NCI-H1417 (cell line): ENCODE measurements around the gene PLEKHO1.
A peak's percentile ranks its signal among the peaks of the same experiment; 100 is the strongest.

Source experiments
- DNase-seq, 3 experiments: peaks; one replicate each; lab custom pipeline; 2025; lab: John Stamatoyannopoulos, UW

Gene PLEKHO1

DNA sequence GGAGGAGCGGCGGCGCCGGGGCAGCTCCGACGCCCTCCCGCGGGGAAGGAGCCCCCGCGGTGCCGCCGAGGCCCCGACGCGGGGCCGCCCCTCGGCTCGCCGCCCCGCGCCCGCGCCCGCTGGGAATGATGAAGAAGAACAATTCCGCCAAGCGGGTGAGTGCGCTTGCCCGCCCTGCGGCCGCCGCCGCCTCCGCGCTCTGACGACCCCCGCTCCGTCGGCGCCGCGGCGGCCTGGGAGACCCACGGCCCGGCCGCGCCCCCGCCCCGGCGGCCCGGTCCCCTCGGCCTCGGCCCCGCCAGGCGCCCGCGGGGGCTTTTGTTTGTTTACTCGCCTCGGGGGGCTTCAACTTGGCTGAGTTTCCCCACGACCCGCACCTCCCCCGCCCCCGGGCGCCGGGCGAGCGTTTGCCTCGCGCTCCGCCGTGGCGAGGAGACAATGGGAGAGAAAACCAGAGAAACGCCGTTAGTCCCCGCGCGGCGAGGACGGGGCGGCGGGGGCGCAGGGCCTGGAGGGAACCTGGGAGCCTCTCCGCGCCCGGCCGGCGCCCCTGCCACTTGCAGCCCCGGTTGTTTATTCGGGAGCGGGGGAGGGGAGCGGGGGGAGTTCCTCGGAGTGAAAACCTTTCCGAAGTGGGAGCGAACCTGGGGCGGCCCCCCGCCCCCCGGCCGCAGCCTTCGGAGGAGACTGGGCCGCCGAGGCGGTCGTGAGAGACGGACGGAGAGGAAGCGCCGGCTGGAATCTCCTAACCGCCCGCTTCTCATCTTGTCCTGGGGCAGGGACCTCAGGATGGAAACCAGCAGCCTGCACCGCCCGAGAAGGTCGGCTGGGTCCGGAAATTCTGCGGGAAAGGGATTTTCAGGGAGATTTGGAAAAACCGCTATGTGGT, 661 bp downstream of the PLEKHO1 start:
- DNase-seq, result peak; percentile 39 to 72 (median 68)

DNA sequence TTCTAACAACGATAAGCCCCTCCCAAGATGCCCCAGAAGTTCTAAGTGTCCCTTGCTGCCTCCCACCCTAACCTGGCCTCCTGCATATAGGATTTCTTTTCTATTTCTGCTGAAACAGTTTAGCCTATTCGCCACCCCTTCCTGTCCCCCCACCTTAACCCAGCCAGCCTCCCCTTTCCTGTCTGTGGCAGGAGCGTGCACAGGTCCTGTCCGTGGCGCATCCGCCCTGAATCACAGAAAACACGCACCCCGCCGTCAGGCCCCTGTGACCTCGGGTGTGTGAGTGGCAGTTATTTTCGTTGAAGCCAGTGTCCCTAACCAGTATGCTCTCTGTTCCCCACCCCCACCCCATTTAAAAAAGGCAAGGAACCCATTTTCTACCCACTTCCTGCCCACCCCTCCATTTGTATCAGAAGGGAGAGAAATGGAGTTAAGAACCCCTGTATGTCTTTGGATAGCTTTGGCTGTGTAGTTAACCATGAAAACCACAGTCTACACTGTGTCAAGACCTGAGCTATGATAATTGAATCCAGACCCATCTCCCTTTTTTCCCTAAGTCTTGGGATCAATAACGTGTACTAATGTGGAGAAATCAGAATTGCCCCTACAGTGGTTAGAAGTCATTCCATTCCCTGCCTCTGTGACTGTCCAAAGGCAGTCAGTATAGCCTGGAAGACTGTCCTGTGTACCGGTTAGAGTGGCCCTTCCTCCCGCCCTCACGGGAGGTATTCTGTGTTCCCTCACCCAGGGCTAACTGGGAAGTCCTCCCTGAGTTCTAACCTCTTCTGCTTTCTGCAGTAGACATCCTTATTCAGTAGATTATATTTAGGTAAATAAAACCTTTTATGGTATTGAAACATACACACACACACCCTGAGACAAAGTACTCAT, 1.8 kb downstream of the PLEKHO1 start:
- DNase-seq, result no peak

DNA sequence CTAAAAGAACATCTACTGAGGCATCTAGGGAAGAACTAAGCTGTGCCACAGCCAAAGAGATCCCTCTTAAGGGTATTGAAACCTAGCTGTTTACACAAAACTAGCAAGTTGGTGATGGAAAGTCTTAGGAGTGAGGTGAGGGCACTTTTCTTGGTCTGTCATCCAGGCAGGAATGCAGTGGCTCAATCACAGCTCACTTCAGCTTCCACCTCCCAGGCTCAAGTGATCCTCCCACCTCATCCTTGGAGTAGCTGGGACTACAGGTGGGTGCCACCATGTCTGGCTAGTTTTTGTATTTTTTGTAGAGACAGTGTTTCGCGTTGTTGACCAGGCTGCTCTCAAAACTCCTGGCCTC, 2.4 kb downstream of the PLEKHO1 start:
- no peak for DNase-seq

DNA sequence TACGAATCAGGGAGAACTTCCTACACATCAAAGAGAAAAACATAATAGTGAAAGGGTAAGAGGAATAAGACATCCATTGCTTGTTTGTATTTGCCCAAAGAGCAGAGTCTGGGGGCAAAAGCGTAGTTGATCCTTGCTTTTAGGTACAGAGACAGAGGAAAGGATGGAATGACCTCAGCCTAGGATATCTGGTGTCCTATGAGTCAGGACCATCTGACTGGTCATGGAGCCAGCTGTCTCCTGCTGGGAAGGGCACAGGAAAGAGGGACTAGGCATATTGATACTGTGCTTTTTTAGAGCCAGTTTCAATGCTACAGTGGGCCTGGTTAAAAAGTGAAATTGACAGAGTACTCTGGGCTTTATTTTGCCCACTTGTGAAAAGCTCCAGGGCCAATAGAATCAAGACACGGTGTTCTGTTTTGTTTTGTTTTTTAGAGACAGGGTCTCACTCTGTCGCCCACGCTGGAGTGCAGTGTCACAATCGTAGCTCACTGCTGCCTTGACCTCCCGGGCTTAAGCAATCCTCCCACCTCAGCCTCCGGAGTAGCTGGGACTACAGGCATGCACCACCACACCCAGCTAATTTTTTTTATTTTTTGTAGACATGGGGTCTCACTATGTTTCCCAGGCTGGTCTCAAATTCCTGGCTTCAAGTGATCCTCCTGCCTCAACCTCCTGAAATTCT, 3.2 kb downstream of the PLEKHO1 start:
- no peak for DNase-seq

DNA sequence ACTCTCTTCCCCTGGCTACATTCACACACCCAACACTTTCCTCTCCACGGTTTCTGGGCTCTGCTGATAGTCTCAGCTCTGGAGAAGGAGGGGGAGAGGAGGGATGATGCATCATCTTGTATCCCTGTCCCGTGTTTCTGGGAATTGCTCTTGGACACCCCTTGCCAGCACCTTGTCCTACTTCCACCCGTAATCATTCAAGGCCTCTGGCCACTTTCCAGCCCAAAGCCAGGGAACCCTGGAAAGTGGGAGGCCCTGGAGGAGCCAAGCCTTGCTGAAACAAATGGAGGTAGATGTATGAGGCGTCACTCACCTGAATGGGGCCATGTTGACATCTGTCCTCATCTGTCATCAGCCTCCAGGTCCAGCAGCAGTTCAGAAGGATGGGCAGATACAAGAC, 4.4 kb downstream of the PLEKHO1 start:
- no peak for DNase-seq

DNA sequence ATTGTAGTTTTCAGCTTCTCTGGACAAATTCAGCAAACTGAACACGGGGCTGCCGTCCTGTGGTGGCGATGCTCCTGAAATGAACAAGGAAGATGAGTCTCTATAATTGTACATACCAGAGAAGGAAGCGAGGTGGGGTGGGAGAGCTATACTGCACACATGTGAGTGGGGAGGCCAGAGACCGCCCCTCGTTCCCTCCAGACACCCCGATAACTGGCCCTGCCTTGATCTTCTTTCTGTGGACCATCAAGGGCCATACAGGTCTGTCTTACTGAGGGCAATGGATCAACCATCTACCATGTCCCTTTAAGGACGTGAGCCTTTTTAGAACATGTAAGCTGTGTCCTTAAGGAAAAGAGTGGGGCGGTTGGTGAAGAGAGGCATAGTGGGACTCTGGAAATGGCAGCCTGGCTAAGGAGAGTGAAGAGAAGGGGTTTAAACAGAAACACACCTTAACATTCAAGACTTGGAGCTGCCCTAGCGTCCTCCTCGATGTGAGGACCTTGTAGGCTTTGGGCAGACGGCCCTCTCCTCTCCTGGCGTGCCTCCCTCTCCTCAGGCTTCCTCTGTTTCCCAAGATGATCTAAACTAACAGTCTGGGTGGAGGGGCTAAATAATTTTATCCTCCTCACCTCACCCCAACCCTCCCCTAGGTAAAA, 5.8 kb downstream of the PLEKHO1 start:
- DNase-seq, result no peak

DNA sequence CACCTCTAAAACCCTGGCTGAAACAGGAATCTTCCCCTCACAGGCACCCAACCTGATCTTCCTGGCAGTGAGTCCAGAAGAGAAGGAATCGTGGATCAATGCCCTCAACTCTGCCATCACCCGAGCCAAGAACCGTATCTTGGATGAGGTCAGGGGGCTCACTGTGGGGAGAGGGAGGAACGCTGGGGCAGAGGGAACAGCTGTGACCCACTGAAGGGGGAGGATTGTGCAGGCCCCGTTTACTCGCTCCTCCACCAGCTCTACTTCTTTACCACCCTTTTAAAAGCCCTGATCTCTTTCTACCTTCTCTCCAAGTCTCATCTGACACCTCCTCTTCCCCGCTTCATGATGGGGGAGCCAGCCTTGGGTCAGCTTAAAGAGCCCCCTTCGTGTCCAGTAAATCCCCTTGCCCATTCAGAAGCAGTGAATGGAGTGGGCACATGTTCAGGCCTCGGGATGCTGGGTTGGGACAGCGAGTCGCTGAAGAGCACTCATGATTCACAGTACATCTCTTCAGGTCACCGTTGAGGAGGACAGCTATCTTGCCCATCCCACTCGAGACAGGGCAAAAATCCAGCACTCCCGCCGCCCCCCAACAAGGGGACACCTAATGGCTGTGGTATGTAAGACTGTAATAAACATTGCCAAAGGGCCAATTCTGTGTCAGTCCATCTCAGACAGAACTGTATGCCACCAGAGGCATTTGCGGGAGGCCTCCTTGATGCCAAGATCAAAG, 7.3 kb downstream of the PLEKHO1 start:
- no peak for DNase-seq

DNA sequence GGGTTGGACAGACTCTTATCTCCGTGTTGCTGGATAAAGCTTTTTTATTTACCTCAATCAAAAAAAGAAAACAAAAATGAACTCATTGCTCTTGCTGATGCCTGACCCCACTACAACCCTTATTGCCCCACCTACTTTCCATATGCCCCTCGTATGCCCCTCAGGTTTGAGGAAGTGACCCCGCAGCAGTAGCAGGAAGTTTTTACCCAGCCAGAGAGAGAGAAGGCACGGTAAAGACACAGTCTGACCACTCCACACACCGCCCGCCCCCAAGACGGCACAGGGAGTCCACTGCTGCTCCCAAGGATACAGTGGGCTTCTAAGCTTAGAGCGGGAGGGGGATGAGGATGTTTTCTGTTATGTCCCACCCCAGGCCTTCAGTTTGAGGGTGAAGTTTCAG, 9.8 kb downstream of the PLEKHO1 start:
- no peak for DNase-seq

DNA sequence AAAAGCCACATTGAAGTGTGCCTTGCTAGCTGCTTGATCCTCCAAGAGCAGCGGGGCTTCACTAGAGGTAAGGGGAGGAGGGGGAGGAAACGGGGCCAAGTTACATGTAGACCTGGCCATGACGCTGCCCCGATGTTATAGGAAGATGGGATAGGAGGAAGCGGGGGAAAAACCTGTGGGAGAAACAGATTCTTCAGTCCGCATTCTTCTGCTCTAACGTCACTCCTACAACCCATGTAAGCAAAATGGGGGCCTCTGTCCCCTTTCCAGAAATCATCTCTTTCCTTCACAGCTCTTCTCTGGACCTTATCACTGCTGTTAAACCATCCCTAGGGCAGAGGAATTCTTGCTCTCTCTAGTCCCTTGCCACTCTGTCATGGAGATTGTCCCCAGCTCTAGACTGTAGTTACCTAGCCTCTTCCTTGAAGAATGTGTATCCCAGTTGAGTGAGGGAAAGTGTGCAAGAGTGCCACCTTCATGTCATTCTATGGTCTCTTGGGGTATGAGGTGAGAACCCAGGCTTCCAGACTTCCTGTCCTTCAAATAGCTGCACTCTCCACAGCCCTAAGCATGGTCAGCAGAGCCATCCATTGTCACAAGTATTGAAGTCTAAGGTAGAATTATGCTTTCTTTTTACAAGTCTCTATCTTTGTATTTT, 11.4 kb downstream of the PLEKHO1 start:
- DNase-seq, result peak in 1 of 3 experiments; percentile 16

DNA sequence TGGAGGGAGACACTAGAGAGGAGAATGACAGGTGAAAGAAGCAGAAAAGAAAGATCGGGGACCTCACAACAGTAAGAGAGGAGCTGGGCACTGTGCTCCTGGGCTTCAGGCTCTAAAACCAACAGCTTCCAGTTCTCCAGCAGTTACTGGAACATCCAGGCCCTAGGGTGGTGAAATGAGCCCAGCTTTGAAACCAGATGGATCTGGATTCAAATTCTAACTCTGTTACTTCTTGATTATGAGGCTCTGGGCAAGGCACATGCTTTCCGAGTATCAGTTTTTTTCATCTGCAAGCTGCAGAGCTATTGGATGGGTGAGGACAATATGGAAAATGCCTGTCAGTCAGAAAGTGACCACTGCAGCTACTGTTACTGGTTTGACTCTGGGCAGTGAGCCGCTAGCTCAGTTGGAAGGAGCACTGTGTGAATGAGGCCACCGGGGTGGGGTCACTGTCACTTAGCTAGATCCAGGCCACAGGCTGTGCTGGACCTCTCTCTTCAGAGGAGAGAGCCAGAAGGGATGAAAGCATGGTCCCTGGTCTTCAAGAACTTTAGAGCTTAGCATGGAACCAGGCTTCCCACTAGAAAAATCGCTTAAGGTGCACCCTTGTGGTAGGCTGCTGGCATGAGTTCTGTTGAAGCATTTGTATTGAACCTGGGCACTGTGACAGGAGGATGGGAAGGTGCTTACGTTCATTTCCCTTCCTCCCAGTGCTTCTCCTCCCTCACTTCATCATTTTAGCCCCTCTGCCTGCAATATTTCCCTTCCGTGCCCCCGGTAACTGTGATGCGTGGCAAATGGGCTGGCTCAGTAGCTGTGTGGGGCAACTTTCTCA, 12.2 kb downstream of the PLEKHO1 start:
- peak in 2 of 3 experiments; percentile 12 to 24 for DNase-seq

DNA sequence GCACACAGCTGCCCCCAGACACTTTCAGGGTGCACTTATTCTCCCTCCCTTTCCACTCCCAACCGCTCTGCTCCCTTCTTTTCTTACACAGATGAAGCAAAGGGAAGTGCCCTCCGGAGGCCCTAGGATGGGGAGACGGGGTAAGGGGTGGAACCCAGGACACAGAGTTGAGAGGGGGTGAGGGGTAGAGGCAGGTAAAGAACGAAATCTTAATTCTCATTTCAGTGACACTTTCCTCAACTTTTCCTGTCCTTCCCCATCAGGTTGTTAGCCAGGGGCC, 12.8 kb downstream of the PLEKHO1 start:
- DNase-seq, result no peak

DNA sequence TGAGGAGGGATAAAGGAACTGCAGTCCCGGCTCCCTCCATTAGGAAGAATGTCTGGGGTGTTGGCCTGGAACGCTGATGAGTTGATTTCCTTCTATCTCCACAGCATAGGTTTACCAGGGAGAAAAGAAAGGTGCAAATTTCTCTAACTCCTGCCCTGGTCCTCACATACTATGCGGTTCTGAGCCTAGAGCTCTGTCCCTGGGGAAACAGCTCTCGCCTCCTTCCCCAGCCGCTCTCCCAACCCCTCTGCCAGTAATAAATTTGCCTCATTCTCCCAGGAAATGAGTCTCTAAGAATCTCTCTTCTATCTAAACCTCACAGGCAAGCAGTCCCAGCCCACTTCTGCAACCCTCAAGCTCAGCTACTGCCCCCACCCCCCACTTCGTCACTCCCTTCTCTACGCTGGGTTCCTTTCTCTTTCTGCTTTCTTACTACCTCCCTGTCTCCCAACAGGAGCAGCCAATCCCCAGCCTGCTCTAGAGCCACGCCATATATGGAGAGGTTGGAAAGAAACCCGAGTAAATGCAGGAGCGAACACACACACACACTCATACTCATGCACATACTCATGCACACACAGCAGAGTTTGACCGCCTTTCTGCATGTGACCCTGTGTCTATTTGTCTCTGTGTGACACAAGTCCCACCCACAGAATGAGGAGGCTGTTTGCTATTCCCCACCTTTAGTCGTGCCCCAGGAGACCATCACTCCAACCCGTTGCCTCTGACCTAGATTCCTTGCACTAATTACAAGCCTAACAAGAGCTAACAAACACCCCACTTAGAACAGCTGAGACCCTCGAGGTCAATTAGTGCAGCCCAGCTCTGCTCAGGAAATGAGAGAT, 13.4 kb downstream of the PLEKHO1 start:
- peak; percentile 27 to 93 (median 66) for DNase-seq

DNA sequence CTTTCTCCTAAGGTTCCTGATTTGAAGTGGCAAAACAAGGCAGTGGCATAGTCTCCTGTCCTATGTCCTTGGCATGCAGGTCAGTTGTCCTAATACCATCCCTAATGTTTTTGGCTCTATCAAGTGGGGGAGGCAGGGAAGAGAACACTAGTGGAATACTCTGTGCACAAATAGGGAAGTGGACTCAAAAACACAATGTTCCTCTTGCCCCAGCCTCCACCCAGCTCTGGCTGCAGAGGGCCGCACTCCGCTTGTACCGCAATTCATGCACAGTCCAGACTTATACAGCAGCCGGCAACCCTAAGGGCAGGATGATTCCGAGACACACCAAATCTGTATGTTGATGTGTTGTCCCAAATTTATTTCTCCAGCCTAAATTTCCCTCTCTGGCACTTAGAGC, 14.5 kb downstream of the PLEKHO1 start:
- DNase-seq, result no peak

DNA sequence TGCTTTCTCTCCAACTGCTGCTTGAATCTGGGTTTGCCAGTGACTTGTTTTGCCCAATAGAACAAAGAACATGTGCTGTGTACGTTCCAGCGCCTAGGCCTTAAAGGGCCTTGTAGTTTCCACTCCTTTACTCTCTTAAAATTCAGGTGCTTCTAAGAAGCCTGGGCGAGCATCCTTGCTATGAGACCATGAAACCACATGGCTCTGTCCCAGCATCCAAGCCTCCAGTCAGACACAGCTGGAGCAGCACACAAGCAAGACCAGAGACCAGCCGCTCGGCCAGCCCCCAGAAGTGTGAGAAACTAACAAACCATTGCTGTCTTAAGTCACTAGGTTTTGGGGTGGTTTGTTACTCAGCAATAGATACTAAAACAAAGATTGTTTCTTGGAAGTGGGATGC, 15.1 kb downstream of the PLEKHO1 start:
- no peak for DNase-seq

DNA sequence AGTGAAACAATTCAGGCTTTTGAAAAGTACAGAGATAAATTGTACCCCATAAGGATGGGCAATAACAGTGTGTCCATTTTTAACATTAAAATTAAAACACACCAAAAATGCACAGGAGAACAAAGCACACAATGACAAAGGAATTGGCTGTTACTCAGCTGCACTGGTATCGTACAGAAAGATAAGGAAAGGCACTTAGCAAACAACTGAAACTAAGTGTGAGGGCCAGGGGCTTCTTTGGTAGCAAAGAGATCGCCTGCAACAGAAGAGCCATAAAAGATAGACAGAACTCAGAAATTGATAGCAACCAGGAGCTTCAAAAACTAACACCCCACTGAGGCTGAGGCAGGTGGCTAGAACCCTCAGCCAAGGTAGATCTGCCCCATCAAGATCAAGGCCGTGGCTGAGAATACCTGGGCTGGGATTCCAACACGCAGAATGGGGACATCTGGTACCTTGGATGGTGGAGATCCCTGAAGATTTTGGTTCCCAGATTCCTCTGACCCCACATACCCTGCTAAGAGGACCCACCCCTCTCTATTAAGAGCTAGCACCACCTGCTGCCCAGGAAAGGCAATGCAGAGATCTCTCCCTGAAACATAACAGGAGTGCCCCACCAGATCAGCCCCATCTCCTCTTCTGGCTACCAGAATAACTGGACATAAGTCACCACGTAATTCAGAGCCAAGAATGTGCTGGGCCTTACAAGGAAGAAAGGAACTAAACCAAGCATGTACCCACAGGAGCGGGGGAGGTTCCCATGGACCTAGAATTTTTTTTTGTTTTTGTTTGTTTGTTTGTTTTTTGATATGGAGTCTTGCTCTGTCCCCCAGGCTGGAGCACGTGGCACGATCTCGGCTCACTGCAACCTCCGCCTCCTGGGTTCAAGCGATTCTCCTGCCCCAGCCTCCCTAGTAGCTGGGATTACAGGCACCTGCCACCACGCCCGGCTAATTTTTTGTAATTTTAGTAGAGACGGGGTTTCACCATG, 16.2 kb downstream of the PLEKHO1 start:
- peak; percentile 30 to 67 (median 63) for DNase-seq

DNA sequence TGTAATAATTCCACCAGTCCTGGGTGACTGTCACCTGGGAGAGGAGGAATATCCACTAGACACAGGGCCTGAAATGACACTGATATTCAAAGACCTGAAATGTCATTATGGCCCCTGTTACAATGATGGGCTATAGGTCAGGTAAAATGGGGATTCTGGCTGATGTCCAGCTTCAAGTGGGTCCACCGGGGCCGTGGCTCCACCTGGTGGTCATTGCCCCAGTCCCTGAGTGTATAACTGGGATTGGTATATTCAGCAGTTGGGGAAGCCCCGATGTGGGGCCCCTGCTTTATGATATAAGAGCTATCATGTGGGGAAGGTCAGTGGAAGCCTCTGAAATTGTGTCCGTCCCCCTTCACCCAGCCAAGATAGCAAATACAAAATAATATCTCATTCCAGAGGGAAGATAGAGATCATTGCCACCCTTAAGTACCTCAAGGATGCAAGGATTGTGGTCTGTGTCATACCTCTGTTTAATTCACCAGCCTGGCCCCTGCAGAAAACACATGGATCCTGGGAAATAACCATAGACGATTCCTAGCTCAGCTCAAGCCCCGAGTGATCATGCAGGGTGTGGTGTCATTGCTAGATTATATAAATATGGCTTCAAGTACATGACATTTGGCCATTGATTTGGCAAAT, 19.4 kb downstream of the PLEKHO1 start:
- DNase-seq, result peak; percentile 39 to 71 (median 57)

DNA sequence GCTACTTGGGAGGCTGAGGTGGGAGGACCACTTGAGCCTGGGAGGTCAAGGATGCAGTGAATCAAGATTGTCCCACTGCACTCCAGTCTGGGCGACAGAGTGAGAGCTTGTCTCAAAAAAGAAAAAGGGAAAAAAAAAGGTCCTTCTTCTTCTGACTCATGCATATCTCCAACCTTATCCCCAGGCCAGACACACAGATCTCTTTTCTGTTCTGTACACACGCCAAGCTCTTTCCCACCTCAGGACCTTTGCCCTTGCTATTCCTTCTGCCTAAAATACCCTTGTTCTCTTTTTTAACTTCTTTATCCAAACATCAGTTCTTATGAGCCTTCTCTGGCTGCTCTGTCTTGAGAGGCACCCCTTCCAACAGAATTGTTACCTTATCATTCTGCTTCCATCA, 22.1 kb downstream of the PLEKHO1 start:
- DNase-seq, result no peak
